NCI-H2227 treated with DMSO at 0.1 percent for 48 hours (cell line): ENCODE results near the gene MRPL36.

Experiments
- DNase-seq: peaks from one replicate; lab custom pipeline; 2025; lab: John Stamatoyannopoulos, UW

Gene MRPL36

DNA sequence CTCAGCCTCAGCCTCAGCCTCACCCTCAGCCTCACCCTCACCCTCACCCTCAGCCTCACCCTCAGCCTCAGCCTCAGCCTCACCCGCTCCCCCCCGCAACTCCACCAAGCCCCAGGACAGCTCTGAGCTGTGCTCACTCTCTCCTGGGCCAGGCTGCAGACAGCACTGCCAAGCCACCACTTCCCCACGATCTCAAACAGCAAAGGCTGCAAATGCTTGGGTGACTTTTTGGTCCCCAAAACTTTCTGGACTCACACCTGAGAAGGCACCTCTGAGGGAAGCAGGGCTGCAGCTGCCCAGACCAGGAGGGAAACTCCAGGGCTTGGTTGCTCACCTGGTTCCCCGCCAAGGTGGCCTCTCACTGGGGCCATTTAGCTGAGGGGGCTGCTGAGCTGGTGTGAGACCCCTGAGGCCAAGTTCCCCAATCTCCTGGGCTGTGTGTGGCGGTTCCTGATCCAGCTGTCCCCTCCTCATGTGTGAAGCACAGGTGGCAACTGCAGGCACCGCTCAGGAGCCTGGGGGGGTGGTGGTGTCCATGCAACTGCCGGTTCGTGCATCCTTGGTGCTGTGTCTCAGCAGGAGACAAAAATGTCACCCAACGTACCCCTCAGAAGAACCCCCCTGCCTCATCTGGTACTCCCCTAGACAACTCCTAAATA lies 17.8 kb downstream of the MRPL36 start:
- DNase-seq: no peak

DNA sequence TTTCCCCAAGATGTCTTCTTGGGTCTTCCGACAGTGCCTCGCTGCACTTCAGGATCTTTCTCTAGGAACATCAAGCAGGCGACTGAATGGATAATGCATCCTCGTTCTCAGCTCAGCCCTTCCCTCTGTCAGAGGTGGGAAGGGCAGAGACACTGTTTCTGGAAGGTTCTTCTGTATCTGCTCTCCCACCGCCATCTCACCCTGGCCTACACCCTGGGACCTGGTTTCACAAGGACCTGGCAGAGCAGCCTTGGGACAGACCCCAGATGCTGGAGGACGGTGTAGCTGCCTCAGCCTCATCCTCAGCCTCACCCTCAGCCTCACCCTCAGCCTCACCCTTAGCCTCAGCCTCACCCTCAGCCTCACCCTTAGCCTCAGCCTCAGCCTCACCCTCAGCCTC lies 18.5 kb downstream of the MRPL36 start:
- no peak for DNase-seq

- DNase-seq: no peak
Measured at GRCh38 chr5:1780614-1780930, 19.1 kb downstream of the MRPL36 start.

DNA sequence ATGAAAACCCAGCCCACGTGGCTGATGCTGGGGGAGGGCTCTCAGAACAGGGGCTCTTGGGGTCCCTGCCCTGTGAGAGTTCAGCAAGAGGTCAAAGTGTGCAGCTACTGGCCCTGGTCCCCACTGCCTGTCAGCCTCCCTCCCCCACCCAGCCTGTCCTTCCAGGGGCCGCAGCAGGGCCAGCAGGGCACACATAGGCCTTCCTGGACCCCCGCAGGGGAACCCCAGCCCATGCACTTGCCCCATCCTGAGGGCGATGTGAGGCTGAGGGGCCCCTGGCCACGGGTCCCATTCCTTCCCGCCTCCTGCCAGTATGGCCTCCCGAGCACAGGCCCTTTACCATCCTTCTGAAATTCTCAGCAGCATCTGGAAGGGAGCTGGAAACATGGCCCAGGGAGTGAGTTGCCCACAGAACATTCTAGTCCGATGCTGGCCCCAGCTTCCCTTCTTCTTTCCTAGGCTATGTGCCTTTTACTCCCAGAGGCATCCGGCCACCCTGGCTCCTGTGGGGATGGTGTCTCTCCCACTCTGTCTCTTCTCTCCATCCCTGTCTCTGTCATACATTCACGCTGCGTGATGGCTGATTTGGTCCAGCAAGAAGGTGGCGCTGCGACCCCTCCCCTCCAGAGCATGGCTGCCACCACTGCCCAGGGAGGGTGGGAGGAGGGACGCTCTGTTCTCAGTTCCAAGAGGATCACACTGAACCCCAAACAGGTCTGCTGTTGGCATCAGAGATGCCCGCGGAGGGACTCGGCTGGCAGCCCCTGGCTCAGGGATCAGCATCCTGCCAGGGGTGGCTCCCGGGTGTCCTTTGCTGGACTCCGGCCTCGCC lies 19.6 kb downstream of the MRPL36 start:
- DNase-seq: no peak

GRCh38 chr5:1779021-1779680 lies 20.5 kb downstream of the MRPL36 start:
- no peak for DNase-seq

- DNase-seq: no peak
Measured at GRCh38 chr5:1778138-1779020, 21.3 kb downstream of the MRPL36 start.

GRCh38 chr5:1777281-1778137 lies 22.1 kb downstream of the MRPL36 start:
- DNase-seq: no peak

GRCh38 chr5:1776831-1777230 lies 22.8 kb downstream of the MRPL36 start:
- no peak for DNase-seq

DNA sequence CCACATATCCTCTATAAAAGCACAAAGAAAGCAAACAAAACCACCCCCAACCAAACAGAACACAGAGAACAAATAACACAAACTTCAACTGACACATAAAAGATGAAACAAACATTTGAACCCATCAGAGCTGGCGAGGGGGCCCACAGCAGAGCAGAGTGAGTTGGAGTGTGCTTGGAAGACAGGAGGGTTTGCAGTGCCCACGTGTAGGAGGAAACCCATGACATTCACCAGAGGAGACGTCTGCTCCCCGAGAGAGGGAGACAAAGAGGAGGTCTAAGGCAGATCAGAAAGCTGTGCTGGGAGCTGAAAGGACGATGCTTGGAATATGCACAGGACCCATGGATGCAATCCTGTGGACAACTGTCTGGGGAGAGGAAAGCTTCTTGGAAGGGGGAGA lies 27.0 kb downstream of the MRPL36 start:
- DNase-seq: no peak

- no peak for DNase-seq
Measured at GRCh38 chr5:1771149-1772065, 28.2 kb downstream of the MRPL36 start.

GRCh38 chr5:1770443-1770802 lies 29.2 kb downstream of the MRPL36 start:
- DNase-seq: no peak

DNA sequence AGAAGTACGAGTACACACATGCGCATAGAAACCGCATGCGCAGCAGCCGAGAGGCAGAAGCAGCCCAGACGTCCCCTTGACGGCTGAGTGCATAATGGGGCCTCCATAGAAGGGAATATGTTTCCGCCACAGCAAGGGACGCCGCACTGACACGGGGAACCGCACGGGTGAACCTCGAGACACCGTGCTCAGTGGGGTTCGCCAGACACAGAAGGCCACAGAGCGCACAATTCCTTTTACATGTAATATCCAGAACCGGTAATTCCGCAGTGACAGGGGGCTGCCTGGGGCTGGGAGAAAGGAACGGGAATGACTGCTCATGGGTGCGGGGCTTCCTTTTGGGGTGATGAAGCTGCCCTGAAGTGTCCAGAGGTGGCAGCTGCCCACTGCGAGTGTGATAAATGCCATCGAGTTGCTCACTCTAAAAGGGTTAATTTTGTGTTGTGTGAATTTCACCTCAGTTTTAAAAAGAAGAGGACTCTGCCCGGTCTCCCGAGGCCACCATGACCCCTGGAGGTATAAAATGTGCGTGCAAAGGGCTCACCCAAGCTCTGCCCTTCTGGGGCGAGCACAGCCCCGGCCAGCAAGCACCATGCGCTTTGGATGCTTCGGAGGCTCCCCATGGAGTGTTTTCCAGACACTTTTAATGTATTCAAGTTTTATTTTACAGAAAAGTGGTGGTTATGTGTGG lies 29.7 kb downstream of the MRPL36 start:
- no peak for DNase-seq

GRCh38 chr5:1769017-1769640 lies 30.5 kb downstream of the MRPL36 start:
- no peak for DNase-seq

- no peak for DNase-seq
Measured at GRCh38 chr5:1768283-1769000, 31.2 kb downstream of the MRPL36 start.

DNA sequence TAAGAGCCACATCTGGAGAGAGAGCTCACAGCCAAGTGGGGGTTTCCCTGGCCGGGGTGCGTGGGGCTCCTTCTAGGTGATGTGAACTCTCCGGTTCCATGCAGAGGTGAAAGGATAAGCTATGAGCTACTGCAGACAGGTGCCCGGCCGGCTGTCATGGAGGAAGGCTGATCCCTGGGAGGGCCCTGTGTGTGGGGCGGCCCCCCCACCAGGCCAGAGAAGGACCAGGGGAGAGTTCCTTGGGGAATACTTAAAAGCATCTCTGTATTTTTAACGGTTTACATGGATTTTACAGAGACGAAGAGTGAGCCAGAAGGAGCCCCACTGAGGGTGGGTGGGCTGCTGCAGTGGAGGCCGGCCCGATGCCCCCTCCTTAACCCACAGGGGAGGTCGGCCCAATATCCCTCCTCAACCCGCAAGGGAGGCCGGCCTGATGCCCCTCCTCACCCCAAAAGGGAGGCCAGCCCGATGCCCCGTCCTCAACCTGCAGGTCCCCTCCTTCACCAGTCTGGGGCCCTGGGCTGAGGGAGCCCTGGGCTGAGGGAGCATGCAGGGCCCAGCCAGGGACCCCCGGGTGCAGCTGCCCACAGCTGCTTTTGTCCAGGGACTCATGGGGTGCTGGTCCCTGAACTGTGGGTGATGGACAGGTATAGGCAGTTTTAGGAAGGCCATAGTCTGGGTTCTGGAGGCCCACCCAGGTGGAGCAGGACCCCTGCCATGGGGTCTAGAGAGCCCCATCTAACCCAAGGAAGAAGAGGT lies 31.9 kb downstream of the MRPL36 start:
- DNase-seq: no peak

GRCh38 chr5:1765880-1766235 lies 33.8 kb downstream of the MRPL36 start:
- DNase-seq: no peak

DNA sequence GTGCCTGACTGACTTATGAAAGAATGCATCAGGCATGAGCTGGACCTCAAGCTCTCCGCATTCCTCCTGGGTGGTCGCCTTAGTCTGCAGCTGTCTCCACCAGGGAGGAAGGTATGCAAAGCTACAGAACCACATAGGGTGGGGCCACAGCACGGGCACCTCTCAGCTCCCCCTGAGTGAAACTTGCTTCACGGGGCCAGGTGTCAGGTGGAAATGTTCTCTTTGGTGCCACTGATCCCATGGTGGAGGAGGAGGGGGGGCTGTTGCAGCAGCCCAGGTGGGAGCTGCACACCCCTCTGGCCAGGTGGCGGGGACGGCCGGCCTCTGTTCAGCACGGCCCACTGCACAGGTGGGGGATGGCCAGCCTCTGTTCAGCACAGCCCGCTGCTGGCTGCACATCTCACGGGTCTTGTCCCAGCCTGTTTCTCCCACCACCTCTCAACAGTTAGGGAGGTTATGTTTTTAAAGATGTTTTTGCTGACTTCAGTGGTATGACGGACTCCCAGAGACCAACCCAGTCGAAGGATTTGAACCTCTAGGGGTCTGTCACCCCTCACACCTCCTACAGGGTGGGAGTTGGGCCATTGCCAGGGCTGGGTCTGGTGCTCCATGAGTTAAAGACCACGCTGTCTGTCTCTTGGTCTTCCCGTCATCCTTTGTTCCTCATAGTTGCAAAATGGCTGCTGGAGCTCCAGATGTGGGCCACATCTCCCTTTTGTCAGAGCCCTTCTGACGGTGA lies 34.3 kb downstream of the MRPL36 start:
- DNase-seq: no peak
